HG03342 (cell line): Measurements from ENCODE around the gene UBE4B.
"Not testable (repeated sequence)": the region's sequence is repeated elsewhere in the genome, so short reads cannot be mapped to it uniquely, and the experiment has no call there.

Experiments used
- ATAC-seq: cut with Tn5 transposase; IDR thresholded peaks from one replicate; pipeline ENCODE4 v1.9.1; 2021; ENCODE audit warnings: mild to moderate bottlenecking, moderate library complexity; ENCODE audit not compliant: unreplicated experiment

UBE4B gene

DNA sequence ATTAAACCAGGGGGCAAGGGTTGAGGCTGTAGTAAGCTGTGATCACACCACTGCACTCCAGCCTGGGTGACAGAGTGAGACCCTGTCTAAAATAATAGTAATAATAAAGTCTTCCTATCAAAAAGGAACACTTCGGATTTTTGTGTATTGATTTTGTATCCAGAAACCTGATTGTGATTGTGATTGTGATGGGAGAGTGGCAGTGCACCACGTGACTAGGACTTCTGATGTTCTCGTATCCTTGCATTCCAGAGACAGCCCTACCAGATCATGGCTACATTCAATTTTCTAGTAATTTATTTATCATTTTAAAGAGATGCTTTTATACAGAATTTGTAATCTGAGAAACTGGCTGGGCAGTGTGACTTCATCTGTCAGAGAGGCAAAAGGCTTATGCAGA is 175.1 kb downstream of the UBE4B start:
- no peak for ATAC-seq

DNA sequence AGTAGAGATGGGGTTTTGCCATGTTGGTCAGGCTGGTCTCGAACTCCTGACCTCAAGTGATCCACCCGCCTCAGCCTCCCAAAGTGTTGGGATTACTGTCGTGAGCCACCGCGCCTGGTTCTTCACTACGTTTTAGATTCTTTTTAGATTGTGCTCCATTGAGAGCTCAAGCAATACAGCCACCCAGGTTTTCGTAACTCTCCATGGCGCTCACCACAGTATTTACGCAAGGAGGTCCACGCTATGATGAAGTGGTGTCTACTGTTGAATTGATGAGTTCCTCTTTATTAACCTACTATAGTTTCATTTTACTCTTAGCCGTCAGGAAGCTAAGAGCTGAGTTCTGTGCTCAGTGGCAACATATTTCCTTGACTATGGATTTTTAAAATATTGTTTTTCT is 175.8 kb downstream of the UBE4B start:
- no peak for ATAC-seq

DNA sequence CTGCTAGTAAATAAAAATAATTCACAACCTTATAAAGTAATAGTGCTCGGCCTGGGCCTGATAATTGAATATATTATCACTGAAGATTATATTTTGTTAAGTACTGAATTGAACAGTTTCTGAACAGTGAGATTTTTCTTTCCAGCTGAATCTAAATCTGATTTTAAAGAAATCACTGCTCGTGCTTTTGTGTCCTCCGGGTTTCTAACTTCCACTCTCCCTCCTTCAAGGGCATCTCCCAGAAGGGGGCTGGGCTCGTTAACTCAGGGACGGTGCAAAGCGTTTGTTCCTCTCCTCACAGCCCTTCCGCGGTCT is 176.8 kb downstream of the UBE4B start:
- ATAC-seq = no peak

DNA sequence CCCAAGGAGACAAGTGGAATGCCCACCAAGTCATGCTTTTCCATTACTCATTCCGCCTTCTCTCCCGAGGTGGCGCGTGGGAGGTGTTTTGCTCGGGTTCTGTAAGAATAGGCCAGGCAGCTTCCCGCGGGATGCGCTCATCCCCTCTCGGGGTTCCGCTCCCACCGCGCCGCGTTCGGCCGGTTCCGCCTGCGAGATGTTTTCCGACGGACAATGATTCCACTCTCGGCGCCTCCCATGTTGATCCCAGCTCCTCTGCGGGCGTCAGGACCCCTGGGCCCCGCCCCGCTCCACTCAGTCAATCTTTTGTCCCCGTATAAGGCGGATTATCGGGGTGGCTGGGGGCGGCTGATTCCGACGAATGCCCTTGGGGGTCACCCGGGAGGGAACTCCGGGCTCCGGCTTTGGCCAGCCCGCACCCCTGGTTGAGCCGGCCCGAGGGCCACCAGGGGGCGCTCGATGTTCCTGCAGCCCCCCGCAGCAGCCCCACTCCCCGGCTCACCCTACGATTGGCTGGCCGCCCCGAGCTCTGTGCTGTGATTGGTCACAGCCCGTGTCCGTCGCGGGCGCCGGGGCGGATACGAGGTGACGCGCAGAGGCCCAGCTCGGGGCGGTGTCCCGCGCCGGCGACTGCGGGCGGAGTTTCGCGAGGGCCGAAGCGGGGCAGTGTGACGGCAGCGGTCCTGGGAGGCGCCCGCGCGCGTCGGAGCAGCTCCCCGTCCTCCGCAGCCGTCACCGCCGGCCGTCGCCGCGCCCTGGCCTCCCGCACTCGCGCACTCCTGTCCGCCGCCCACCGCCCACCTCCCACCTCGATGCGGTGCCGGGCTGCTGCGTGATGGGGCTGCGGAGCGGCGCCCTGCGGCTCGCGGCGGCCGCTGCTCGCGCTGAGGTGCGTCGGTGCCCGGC is 177.4 kb downstream of the UBE4B start, which contains the start of gene KIF1B:
TSS of gene KIF1B (plus strand) at position 666 of the 906 bp plus-strand sequence. CDS start 21,759 bp downstream, outside the sequence.
- ATAC-seq = peak; percentile 96

DNA sequence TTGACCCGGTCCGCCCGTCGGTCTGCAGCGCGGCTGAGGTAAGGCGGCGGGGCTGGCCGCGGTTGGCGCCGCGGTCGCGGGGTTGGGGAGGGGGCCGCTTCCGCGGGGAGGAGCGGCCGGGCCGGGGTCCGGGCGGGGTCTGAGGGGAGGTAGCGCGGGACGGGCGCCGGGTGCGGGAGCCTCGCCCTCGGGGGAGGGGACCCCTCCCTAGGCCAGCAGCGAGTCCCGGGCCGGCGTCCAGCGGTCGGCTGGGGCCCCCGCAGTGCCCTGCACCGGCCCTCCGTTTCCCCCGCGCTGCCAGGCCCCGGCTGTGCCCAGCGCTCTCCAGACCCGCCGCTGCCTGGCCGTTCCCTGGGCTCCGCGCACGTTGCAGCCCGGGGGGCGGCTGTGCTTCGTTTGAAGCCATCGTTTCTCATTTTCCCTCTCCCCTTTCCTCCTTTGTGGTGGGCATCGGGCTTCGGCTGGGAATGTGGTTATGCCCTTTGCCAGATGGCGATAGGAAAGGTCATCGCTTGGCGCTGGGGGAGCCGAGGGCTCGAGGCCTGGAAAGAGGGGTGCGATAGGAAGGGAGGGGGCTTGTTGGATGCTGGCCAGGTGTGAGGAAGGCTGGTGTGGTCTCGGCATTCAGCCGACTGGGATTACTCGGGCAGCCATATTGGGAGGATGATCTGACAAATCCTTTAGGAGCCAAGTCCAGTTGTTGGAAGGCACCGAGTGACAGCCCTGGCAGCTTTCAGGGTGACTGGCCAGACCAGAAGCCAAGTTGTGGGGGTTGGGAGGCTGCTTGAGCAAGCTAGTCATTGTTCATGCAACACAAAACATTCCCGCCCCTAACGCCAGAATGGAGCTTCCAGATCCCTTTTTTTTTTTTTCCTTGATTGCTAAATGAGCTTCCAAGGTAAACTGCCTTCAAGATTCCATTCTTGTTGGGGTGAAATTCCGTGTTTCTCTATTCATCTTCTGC is 178.4 kb downstream of the UBE4B start:
- ATAC-seq = peak; percentile 14

DNA sequence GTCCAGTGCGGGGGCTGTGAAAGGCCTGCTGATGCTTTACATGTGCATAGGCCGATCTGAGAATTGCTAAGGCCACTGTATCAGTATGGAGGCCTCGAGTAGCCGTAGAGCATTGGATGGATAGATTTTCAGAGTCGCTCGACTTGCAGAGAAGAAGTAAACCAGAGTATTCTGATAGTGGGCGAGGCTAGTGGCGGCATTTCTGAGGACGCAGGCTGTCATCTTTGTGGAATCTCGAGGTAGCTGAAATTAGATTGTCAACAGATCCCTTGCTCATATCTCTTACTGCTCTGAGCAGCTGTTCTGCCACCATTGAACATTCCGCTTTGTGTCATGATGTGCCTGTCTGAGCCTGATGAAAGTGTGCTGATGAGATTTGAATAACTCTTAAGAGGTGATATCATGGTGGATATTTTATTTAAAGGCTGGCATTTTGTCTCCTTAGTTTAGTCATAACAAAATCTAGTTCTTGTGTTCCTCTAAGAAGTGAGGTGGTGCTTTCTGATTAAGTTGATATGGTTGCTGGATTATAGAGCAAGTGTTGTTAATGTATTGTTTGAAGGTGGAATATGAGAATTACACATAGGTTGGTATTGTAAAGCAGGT is 179.2 kb downstream of the UBE4B start:
- ATAC-seq = no peak

DNA sequence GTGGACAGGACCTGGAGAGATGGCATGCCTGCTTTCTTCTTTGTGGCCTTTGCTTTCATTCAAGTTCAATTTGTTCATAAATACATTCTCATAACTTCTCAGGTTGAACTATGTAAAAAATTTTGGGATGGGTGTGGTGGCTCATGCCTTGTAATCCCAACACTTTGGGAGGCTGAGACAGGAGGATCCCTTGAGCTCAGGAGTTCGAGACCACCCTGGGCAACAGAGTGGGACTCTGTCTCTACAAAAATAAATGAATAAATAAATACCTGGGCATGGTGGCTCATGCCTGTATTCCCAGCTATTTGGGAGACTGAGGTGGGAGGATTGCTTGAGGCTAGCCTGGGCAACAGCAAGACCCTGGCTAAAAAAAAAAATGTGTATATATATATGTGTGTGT is 179.7 kb downstream of the UBE4B start:
- ATAC-seq = no peak

DNA sequence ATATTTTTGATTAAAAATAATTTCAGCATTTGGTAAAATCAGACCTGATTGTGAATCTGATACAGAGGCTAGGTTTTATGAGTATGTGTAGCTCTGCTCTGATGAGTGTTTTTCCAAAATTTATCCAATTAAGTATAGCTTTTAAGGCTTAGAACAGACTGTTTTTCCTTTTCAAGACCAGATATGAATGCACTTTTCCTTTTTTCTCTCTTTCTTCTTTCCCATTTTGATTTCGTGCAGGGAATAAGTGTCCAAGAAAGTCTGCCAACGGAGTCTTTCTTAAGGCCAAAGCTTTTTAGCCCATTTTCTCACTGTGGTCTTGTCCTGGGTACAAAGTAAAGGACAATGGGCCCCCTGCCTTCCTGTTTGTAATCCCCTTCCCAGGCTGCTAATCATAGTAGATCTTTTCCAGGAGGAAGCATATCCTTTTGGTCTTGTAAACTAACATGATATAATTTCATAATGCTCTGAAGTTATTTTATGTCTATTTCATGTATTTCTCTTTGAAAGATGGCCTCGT is 180.5 kb downstream of the UBE4B start:
- no peak for ATAC-seq

DNA sequence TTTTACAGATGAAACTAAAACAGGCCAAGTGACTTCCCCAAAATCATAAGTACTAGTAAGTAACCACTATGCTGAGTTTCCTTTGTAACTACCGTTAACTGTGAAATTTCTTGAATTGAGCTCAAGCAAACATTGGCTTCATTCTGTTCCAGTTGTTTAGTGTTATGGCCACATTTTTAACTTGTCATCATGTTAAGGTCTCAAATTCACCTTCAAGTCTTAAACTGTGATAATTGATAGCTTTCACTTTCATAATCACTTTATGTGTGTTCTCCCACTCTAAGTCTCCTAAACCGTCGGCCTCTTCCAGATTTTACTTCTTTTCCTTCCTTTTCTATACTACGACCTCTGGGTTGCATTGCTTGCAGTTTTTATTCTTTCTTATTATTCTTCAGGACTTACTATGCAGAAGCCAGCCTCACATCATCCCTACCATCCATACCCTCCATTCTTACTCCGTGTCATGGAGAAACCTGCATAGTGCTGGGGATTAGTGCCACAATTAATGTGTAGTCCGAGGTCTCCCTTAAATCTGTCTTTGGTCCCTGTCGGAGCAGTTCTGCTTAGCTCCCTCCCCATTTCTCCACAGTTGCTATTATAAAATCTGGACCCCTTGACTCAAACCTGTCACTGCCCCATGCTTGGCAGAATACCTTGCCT is 183.5 kb downstream of the UBE4B start:
- no peak for ATAC-seq

DNA sequence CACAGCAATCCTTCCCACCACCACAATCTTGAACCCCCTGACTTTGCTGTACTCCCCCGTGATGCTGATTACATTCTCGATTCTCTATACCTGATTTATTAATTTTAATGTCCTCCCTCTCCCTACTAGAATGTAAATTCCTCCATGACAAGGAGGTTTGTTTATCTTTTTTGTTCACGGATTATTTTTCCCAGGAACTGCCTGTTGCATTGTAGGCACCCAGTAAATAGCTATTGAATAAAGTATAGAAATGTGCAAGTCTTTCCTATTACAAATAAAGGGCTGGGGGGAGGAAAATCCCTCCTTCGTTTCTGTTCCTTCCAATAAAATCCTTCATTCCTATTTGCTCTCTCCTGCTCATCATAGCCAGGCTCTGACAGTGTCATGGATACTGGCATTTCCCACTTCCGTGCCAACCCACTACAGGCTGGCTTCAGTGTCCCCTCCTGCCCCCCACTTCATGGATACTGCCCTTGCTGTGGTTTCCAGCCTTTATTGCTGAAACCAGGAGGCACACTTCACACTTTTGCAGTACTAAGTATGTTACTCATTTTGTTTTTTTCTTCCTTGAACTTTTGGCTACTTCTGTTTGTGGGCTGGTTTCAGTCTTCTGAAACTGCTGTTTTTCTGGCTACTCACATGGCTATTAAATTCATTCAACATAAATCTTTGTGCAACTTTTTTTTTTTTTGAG is 185.1 kb downstream of the UBE4B start:
- ATAC-seq = no peak

DNA sequence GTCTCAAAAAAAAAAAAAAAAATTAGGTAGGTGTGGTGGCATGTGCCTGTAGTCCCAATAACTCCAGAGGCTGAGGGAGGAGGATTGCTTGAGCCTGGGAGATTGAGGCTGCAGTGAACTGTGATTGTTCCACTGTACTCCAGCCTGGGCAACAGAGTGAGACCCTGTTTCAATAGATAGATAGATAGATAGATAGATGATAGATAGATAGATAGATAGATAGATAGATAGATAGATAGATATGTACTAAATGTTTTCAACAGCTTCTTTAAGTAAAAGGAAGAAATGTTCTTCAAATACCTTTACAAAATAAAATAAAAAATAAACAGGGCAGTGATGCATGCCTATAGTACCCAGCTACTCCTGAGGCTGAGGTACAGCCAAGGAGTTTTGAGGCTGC is 187.4 kb downstream of the UBE4B start:
- ATAC-seq = no peak

DNA sequence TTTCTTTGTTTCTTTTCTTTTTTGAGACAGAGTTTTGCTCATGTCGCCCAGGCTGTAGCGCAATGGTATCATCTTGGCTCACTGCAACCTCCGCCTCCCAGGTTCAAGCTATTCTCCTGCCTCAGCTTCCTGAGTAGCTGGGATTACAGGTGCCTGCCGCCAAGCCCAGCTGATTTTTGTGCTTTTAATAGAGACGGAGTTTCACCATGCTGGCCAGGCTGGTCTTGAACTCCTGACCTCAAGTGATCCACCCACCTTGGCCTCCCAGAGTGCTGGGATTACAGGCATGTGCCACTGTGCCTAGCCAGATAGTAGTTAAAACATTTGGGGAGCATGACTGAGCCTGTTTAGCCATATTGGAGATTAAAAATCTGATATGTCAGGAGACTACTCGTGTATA is 187.9 kb downstream of the UBE4B start:
- not testable (repeated sequence) for ATAC-seq

DNA sequence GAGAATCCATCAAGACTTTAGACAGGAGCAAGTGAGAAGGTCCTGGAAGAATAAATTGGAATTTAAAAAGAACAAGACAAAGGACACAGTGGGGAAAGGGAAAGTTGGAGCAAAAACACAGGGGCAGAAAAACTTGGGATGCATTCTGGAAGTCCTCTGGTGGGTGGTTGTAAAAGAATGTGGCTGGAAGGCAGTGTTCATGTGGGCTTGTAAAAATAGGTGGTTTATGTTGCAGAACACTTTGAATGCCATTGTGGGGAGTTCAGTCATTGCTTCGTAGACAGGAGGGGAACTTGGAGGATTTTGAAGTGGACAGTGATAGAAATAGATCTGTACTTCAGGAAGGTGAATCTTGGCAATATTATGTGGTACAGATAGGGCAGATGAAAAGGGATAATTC is 192.8 kb downstream of the UBE4B start:
- ATAC-seq = no peak

DNA sequence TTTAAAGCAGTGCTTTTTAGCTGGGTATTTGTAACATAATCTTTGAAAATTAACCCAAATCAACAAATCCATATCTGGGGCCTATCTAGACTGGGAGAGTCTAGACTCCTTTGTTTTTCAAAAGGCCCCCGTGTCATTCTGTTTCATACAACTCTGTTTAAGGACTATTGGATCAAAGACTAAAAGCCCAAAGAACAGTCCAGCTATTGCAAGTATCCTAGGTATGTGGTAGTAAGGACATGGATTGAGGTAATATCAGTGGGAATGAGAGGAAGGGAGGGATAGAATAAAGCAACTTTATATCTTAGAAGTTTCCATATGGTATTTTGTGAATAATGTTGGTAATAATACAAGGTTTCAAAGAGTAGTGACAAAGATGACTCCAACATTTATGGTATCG is 195.8 kb downstream of the UBE4B start:
- ATAC-seq = no peak

DNA sequence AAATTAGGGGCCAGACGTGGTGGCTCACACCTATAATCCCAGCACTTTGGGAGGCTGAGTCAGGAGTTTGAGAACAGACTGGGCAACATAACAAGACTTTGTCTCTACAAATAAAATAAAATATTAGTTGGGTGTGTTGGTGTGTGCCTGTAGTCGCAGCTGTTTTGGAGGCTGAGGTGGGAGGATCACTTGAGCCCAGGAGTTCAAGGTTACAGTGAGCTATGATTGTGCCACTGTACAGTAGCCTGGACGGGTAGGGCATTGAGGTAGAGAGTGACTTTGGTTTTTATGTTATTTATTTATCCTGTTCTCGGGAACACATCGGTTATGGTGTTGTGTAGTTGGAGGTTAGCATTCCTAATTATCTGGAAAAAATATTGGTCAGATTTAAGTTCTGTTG is 197.1 kb downstream of the UBE4B start:
- no peak for ATAC-seq
